ENCODE results near the gene HIVEP3.

DNA sequence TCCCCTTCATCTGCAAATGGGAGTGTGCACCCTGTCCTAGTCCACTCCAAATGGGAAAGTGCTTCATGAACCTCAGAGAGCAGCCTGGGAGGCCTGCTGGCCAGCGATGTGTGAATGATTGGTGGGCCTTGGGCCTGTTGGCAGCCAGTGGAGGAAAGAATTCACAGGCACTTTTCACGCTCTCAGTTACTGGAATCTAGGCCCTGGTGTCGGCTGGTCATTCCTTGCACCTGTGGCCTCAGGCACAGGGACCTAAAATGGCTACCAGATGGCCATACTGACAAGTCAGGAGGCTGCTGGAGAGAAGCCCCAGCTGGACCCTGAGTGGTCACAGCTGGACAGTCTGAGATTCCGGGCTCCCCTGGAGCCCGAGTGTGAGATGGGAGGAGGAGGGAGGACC lies 415.8 kb downstream of the HIVEP3 start:
- TF ChIP-seq, protein P1, sequence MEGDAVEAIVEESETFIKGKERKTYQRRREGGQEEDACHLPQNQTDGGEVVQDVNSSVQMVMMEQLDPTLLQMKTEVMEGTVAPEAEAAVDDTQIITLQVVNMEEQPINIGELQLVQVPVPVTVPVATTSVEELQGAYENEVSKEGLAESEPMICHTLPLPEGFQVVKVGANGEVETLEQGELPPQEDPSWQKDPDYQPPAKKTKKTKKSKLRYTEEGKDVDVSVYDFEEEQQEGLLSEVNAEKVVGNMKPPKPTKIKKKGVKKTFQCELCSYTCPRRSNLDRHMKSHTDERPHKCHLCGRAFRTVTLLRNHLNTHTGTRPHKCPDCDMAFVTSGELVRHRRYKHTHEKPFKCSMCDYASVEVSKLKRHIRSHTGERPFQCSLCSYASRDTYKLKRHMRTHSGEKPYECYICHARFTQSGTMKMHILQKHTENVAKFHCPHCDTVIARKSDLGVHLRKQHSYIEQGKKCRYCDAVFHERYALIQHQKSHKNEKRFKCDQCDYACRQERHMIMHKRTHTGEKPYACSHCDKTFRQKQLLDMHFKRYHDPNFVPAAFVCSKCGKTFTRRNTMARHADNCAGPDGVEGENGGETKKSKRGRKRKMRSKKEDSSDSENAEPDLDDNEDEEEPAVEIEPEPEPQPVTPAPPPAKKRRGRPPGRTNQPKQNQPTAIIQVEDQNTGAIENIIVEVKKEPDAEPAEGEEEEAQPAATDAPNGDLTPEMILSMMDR (IDR thresholded peaks at IDR 0.05; ENCODE audit: low read length) = no peak
- TF ChIP-seq EZH2 (optimal IDR thresholded peaks at IDR 0.05; ENCODE audit: low read depth, low read length) (no peak), EZH2phosphoT487 (IDR thresholded peaks at IDR 0.05; ENCODE audit: low read length) (no peak)
